Stimulated activated naive B cell treated with anti-CD40 and anti-IgM and Interleukin-4, amounts not matched to agents 10 μg/mL and 1 μg/mL and 100 μg/mL, for 72 hours (primary cell): Measurements from ENCODE around the gene ARHGEF40.

Source experiments
- ATAC-seq, 2 donors: fragments of 150-1000 bp; cut with Tn5 transposase; replicated peaks; 2 replicates each; pipeline ENCODE4 v1.10.0; 2021; ENCODE audit warnings: moderate library complexity in 1 of 2
- DNase-seq: peaks from one replicate; pipeline ENCODE4 v3.0.0; 2021
- H3K27ac Mint-ChIP-seq: one replicate; pipeline ENCODE4 v1.8.0; 2022; ENCODE audit warnings: mild to moderate bottlenecking, mixed read lengths
- H3K27me3 Mint-ChIP-seq, 2 donors: one replicate each; pipeline ENCODE4 v1.8.0; 2022; ENCODE audit warnings: mixed read lengths in 2 of 2
- H3K36me3 Mint-ChIP-seq, 2 donors: one replicate each; pipeline ENCODE4 v1.8.0; 2022; ENCODE audit warnings: mixed read lengths in 2 of 2, mild to moderate bottlenecking in 1 of 2
- H3K4me1 Mint-ChIP-seq, 2 donors: one replicate each; pipeline ENCODE4 v1.8.0; 2022; ENCODE audit warnings: mixed read lengths in 2 of 2, mild to moderate bottlenecking in 1 of 2
- H3K4me3 Mint-ChIP-seq, 2 donors: one replicate each; pipeline ENCODE4 v1.8.0; 2022; ENCODE audit warnings: mild to moderate bottlenecking in 2 of 2, mixed read lengths in 2 of 2, moderate library complexity in 1 of 2
- H3K9me3 Mint-ChIP-seq, 2 donors: one replicate each; pipeline ENCODE4 v1.8.0; 2022; ENCODE audit warnings: mixed read lengths in 2 of 2, mild to moderate bottlenecking in 1 of 2

The ARHGEF40 gene

GRCh38 chr14:21090940-21091663 lies 21.0 kb downstream of the ARHGEF40 start:
- H3K9me3 Mint-ChIP-seq = no peaks in the 10 kb centered on the region
- H3K36me3 Mint-ChIP-seq = peaks cover 3% of the 10 kb centered on the region in 2 donors
- no peak for ATAC-seq
- H3K4me1 Mint-ChIP-seq = peaks cover 18 to 32% of the 10 kb centered on the region in 2 donors
- H3K27me3 Mint-ChIP-seq = no peaks in the 10 kb centered on the region
- no peak for DNase-seq
- H3K27ac Mint-ChIP-seq = peak overlapping the region; percentile 65
- no peak overlapping the region for H3K4me3 Mint-ChIP-seq

- Mint-ChIP-seq H3K9me3 (no peaks in the 10 kb centered on the region), H3K36me3 (peaks cover 3% of the 10 kb centered on the region in 2 donors), H3K4me1 (peaks cover 15 to 28% of the 10 kb centered on the region in 2 donors), H3K27me3 (no peaks in the 10 kb centered on the region), H3K27ac (no peak overlapping the region), H3K4me3 (no peak overlapping the region)
- DNase-seq (no peak), ATAC-seq (no peak)
Observed at GRCh38 chr14:21091821-21092272, 21.7 kb downstream of the ARHGEF40 start.

GRCh38 chr14:21092273-21093011 lies 22.3 kb downstream of the ARHGEF40 start:
- Mint-ChIP-seq H3K4me3 (no peak overlapping the region), H3K36me3 (peaks cover 3% of the 10 kb centered on the region in 2 donors), H3K27ac (no peak overlapping the region), H3K9me3 (no peaks in the 10 kb centered on the region), H3K27me3 (no peaks in the 10 kb centered on the region), H3K4me1 (peaks cover 17 to 28% of the 10 kb centered on the region in 2 donors)
- DNase-seq (peak; percentile 81), ATAC-seq (peak; percentile 82 to 89)

GRCh38 chr14:21093018-21093417 lies 22.9 kb downstream of the ARHGEF40 start:
- Mint-ChIP-seq H3K9me3 (no peaks in the 10 kb centered on the region), H3K4me1 (peaks cover 12 to 24% of the 10 kb centered on the region in 2 donors), H3K36me3 (peaks cover 3% of the 10 kb centered on the region in 2 donors), H3K4me3 (no peak overlapping the region), H3K27ac (no peak overlapping the region), H3K27me3 (no peaks in the 10 kb centered on the region)
- DNase-seq (no peak), ATAC-seq (no peak)

- H3K36me3 Mint-ChIP-seq = peaks cover 3% of the 10 kb centered on the region in 2 donors
Observed at GRCh38 chr14:21093769-21094681, 23.9 kb downstream of the ARHGEF40 start.

GRCh38 chr14:21095430-21096205 lies 25.5 kb downstream of the ARHGEF40 start:
- no peak overlapping the region for H3K27ac Mint-ChIP-seq
- H3K36me3 Mint-ChIP-seq = peaks cover 3% of the 10 kb centered on the region in 2 donors
- ATAC-seq (no peak), DNase-seq (no peak)
- H3K4me3 Mint-ChIP-seq = no peak overlapping the region
- H3K4me1 Mint-ChIP-seq = peaks cover 19 to 34% of the 10 kb centered on the region in 2 donors
- H3K9me3 Mint-ChIP-seq = no peaks in the 10 kb centered on the region
- H3K27me3 Mint-ChIP-seq = peaks cover 7 to 9% of the 10 kb centered on the region in 2 donors

More at GRCh38 chr14:21093769-21094681, 23.9 kb downstream of the ARHGEF40 start:
- Mint-ChIP-seq H3K27ac (no peak overlapping the region), H3K4me3 (no peak overlapping the region), H3K27me3 (peaks cover 0 to under 1% of the 10 kb centered on the region in 2 donors), H3K9me3 (no peaks in the 10 kb centered on the region), H3K4me1 (peaks cover 15 to 26% of the 10 kb centered on the region in 2 donors)
- ATAC-seq (no peak), DNase-seq (no peak)

GRCh38 chr14:21096438-21096837 lies 26.3 kb downstream of the ARHGEF40 start:
- ATAC-seq (no peak), DNase-seq (no peak)
- Mint-ChIP-seq H3K27me3 (peaks cover 7 to 16% of the 10 kb centered on the region in 2 donors), H3K4me1 (peaks cover 19 to 34% of the 10 kb centered on the region in 2 donors), H3K4me3 (no peak overlapping the region), H3K9me3 (no peaks in the 10 kb centered on the region), H3K36me3 (peaks cover 0 to 3% of the 10 kb centered on the region in 2 donors), H3K27ac (no peak overlapping the region)

- peak overlapping the region; percentile 65 for H3K27ac Mint-ChIP-seq
- DNase-seq (no peak), ATAC-seq (no peak)
- peaks cover 7 to 16% of the 10 kb centered on the region in 2 donors for H3K27me3 Mint-ChIP-seq
- H3K36me3 Mint-ChIP-seq = peaks cover 0 to 3% of the 10 kb centered on the region in 2 donors
- H3K9me3 Mint-ChIP-seq = no peaks in the 10 kb centered on the region
- peaks cover 20 to 35% of the 10 kb centered on the region in 2 donors for H3K4me1 Mint-ChIP-seq
- H3K4me3 Mint-ChIP-seq = peak overlapping the region; percentile 77 to 81
Observed at GRCh38 chr14:21096978-21097635, 27.0 kb downstream of the ARHGEF40 start.

GRCh38 chr14:21097636-21098075 lies 27.6 kb downstream of the ARHGEF40 start:
- ATAC-seq (peak in 1 of 2 donors; percentile 23), DNase-seq (no peak)
- Mint-ChIP-seq H3K27me3 (peaks cover 7 to 21% of the 10 kb centered on the region in 2 donors), H3K9me3 (no peaks in the 10 kb centered on the region), H3K36me3 (peaks cover 0 to under 1% of the 10 kb centered on the region in 2 donors), H3K4me3 (peak overlapping the region; percentile 77 to 81), H3K4me1 (peaks cover 20 to 35% of the 10 kb centered on the region in 2 donors), H3K27ac (peak overlapping the region; percentile 65)

GRCh38 chr14:21098076-21098891 lies 28.2 kb downstream of the ARHGEF40 start, which contains the start of gene ZNF219:
ZNF219 (minus strand) TSS chr14:21098655; CDS start chr14:21093591, 5,064 bp downstream.
- Mint-ChIP-seq H3K9me3 (no peaks in the 10 kb centered on the region), H3K4me3 (peak within 1 kb of the TSS; percentile 80 to 81), H3K4me1 (peaks cover 19 to 34% of the 10 kb centered on the region in 2 donors), H3K27me3 (peaks cover 7 to 22% of the 10 kb centered on the region in 2 donors), H3K36me3 (no peaks in the 10 kb centered on the region), H3K27ac (peak within 1 kb of the TSS; percentile 71)
- DNase-seq (no peak), ATAC-seq (peak; percentile 52 to 59)

- Mint-ChIP-seq H3K9me3 (no peaks in the 10 kb centered on the region), H3K27ac (peak overlapping the region; percentile 71), H3K4me1 (peaks cover 21 to 37% of the 10 kb centered on the region in 2 donors), H3K4me3 (peak overlapping the region; percentile 80 to 81), H3K27me3 (peaks cover 7 to 25% of the 10 kb centered on the region in 2 donors), H3K36me3 (no peaks in the 10 kb centered on the region)
- no peak for DNase-seq
- no peak for ATAC-seq
Observed at GRCh38 chr14:21098892-21099595, 28.9 kb downstream of the ARHGEF40 start.
